HG03039 (cell line): ENCODE results near the gene SAP25.
"Not testable (repeated sequence)": the region's sequence is repeated elsewhere in the genome, so short reads cannot be mapped to it uniquely, and the experiment has no call there.

Source experiments
- ATAC-seq: cut with Tn5 transposase; IDR thresholded peaks from one replicate; pipeline ENCODE4 v1.9.1; 2021; ENCODE audit warnings: mild to moderate bottlenecking, moderate library complexity; ENCODE audit not compliant: unreplicated experiment

SAP25 gene

DNA sequence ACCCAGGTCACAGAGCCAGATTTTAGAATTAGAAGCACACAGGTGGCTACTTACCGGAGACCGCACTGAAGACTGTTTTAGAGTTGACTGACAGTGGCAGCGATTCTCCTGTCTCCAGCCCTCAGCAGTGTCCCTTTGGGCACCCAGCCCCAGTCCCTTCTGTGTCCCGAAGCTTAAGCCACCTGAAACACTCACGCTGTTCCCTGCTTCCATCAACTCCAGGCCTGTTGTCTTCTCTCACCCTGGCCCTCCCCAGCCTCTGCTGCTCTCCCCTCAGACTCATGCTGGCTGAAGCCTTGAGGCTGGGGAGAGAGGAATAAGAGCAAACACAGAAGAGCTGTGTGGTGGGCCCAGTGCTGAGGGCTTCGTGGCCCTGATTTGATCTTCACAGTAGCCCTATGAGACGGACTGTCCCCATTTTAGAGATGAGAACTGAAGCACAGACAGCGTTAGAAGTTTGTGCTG is 10.6 kb downstream of the SAP25 start:
- no peak for ATAC-seq

DNA sequence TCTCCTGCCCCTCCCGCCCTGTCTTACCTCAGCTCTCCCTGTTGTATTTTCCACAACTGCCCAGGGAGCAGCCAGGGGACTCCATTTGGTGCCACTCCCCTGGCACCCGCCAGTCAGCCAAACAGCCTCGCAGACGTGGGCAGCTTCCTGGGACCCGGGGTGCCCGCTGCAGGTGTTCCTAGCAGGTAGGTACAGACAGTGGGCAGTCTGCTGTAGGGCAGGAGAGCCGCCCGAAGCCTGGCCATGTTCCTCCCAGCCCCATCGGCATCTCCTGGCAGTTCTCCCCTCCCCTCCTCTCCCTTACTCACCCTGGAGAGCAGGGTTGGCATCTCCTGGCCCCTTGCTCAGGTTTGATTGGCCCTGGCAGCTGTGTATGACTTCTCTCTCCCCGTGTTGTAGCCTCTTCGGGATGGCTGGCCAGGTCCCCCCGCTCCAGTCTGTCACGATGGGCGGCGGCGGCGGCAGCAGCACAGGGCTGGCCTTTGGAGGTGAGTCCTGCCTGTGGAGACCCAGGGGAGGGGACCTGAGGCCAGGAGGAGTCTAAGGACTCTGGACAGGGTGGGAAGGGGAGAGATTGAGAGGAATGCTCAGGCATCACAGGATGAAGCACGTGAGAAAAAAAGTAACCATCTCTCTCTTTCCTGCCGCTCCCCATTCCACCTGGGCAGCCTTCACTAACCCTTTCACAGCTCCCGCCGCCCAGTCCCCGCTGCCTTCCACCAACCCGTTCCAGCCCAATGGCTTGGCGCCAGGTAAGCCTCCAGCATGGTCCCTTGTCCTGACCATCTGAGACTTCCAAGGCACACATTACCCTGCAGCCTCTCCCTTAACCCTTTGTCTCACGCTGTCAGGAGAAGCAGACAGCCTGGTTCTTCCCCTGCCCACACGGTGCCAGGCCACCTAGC is 11.3 kb downstream of the SAP25 start:
- no peak for ATAC-seq

GRCh38 chr7:100561491-100562194 is 12.1 kb downstream of the SAP25 start:
- no peak for ATAC-seq

- ATAC-seq, result no peak
Observed at GRCh38 chr7:100559127-100559526, 14.6 kb downstream of the SAP25 start.

DNA sequence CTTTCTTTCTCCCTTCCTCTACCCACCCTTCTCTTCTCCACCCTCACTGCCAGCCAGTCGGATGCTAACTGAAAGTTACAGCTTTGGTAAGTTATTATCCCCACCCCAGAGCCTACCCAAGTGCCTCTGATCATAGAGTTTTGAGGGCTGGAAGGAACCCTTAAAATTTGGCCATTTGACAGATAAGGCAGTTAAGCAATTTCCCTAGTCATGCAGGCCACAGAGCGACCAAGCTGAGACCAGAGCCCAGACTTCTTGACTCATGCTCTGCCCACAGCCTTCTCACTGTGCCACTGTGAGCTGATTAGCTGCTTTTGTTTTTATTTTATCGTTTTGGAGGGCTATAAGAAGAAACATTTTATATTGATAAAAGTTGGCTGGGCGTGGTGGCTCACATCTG is 17.2 kb downstream of the SAP25 start:
- no peak for ATAC-seq

DNA sequence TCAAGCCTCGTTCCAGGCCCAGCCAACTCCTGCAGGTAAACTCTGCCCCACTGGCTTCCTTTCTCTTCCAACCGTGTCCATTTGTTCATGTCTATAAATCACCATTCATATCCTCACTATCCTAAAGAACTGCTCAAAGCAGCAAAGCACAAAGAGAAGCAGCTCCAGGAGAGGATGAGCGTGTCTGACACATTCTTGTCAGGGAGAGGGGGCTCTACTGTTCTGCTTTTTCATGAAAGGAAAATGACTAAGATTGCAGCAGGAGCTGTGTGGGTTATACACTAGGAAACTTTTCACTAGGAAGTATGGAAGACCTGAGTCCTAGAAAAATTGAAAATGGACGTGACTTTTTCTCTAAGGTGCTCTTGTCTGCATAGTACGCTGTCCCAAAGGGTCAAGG is 18.0 kb downstream of the SAP25 start:
- ATAC-seq, result no peak

GRCh38 chr7:100553032-100553431 is 20.7 kb downstream of the SAP25 start:
- no peak for ATAC-seq

- no peak for ATAC-seq
Observed at GRCh38 chr7:100552532-100552931, 21.2 kb downstream of the SAP25 start.

- not testable (repeated sequence) for ATAC-seq
Observed at GRCh38 chr7:100548446-100548845, 25.3 kb downstream of the SAP25 start.

DNA sequence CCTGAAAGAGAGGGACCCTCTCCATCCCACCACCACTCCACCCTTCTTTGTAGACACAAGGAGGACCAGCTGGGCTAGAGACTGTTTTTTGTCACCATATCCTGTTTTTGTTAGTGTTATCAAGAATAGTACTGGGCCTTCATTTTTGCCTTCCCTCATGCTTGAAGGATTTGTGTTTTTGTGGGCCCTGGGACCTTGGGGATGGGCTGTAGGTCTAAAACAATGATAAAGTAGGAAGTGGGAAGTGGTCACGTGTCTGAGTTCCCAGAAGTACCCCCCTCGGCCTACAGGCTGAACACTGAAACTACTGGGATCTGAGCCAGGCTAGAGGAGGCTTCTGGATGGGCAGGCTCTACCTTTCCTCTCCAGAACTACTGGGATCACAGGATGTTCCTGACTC is 25.8 kb downstream of the SAP25 start:
- ATAC-seq, result no peak

DNA sequence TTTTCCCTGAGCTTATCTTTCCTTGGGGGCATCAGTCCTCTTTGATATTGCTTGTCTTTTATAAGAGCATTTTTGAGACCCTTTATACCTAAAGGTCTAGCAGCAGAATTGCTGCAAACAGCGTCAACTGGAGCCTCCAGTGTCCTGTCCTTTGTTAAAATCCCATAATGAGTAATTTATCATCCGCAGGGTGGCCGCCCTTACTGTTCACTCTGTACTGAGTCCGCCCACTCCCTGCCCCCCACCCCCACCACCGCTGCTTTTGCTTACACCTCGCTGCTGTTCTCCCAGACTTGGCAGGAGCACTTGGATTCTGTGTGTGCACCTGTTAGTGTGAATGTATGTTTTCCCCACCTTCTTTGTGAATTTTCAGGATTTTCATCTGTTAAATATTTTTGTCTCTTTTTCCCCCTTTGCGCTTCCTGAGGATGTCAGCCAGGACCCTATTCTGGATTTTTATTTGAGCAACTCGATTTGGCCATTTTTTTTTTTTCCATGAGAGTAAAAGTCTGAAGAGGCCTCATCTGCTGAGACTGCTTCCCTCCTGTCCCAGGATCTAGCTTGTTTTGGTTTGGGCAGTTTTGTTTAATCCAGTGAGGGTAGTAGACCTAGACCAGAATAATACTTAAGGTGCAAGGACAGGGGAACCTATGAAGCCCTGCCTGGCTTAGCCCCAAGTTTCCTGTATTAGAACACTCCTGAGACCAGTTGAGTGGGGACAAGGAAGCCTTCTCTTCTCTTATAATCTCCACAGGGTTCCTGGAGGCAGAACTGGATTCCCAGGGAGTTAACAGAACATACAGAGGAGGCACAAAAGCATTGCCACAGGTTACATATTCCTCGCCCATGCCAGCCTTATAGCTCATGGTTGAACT is 26.5 kb downstream of the SAP25 start:
- ATAC-seq, result no peak

DNA sequence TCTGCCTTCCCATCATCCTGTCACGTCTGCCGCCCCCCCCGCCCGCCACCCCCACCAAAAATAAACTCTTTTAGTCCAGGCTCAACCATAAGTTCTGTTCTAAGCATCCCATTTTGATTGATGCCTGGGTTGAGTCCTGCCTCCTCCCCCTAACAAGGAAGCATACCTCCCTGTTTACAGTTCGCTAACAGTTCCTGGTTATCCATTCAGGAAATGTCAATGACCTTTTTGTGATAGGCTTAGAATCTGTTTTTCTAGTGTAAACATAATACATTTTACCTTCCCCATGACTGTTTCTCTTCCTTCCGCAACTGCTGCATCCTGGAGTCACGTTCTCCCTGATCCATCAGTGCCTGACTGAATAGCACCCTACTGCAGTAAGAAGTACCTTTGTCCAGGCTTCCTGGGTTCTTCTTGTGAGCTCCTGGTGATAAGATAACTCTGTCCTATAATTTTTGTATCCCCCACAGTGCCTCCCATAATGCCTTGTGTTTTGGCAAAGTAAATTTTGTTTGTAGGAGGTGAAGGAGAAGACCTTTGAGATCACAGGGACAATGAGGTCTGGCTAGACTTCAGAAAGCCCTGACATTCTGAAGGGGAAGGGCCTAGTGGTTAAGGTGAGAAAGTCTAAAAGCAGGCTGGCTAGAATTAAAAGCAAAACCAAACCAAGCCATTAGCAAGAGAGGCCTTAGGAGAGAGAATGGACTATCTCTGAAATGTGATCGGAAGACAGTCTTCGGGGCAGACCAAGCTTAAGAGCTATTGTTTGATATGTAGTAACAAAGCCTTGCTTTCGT is 27.4 kb downstream of the SAP25 start:
- ATAC-seq, result no peak

GRCh38 chr7:100545360-100546128 is 28.2 kb downstream of the SAP25 start:
- ATAC-seq, result peak; percentile 38

GRCh38 chr7:100544967-100545359 is 28.7 kb downstream of the SAP25 start:
- no peak for ATAC-seq

DNA sequence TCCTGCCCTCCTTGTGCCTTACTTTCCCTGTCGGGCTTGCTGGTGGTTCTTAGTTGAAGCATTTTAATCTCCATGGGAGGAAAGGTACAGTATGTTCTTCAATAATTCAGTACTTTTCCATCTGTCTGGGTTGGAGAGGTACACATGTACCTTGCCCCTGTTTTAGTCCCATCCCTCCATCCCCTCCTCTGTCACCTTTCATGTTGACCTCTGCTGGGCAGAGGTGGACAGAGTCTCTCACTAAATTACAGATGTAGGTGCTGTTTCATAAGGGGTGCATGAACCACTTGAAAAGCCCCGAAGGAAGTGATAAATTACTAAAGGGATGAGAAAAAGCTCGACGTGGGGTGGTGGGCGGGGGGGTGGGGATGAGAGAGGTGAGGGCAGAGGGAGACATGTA is 29.3 kb downstream of the SAP25 start:
- ATAC-seq, result no peak

DNA sequence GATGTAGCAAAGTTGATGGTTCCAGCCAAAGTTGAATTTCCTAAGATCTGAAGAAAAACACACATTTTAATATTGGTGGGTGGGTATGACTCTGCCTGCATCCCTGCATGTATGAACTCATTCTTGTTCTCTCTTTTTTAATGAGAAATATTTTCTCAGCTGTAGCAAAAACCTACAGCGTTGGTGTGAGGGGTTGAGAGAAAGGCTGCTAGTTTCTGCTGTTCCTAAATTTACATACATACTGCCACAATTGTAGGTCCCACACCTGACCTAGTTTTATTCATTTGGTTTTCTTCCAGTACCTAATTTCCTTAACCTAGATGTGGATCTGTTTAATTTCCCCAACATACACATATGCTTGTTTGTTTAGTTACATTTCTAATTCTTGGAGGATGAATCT is 30.1 kb downstream of the SAP25 start:
- no peak for ATAC-seq

DNA sequence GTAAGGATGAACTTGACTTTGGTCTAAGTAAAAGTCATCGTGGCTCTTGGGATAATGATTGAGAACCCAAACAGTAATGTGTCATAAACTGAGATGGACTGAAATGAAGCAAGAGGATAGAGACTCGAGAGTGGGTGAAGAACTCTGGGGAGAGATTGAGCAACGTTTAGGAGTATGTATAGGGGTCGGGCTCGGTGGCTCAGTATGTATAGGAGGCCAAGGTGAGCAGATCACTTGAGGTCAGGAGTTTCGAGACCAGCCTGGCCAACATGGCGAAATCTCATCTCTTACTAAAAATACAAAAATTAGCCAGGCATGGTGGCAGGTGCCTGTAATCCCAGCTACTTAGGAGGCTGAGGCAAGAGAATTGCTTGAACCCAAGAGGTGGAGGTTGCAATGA is 32.4 kb downstream of the SAP25 start:
- ATAC-seq, result not testable (repeated sequence)

- no peak for ATAC-seq
Observed at GRCh38 chr7:100540073-100540723, 33.5 kb downstream of the SAP25 start.

GRCh38 chr7:100539436-100540006 is 34.2 kb downstream of the SAP25 start:
- ATAC-seq, result no peak
